ENCODE data around the gene MRPS22.
"Not testable (repeated sequence)": the region's sequence is repeated elsewhere in the genome, so short reads cannot be mapped to it uniquely, and the experiment has no call there.

MRPS22 gene

GRCh38 chr3:139312416-139312815 is 31.4 kb upstream of the MRPS22 start:
- no peak for DNase-seq (ENCODE audit: low read depth)

GRCh38 chr3:139312959-139313358 is 30.9 kb upstream of the MRPS22 start:
- peak; percentile 34 for DNase-seq (ENCODE audit: low read depth)

GRCh38 chr3:139313921-139314320 is 29.9 kb upstream of the MRPS22 start:
- no peak for DNase-seq (ENCODE audit: low read depth)

GRCh38 chr3:139317215-139317614 is 26.6 kb upstream of the MRPS22 start:
- DNase-seq (ENCODE audit: low read depth): no peak

GRCh38 chr3:139317660-139318430 is 26.0 kb upstream of the MRPS22 start:
- no peak for DNase-seq (ENCODE audit: low read depth)

GRCh38 chr3:139318431-139318816 is 25.4 kb upstream of the MRPS22 start:
- no peak for DNase-seq (ENCODE audit: low read depth)

GRCh38 chr3:139318826-139319225 is 25.0 kb upstream of the MRPS22 start:
- DNase-seq (ENCODE audit: low read depth): no peak

- no peak for DNase-seq (ENCODE audit: low read depth)
These were observed 24.1 kb upstream of the MRPS22 start for GRCh38 chr3:139319428-139320402.

GRCh38 chr3:139320551-139321309 is 23.1 kb upstream of the MRPS22 start:
- DNase-seq (ENCODE audit: low read depth): no peak

GRCh38 chr3:139322346-139322745 is 21.5 kb upstream of the MRPS22 start:
- no peak for DNase-seq (ENCODE audit: low read depth)

- no peak for DNase-seq (ENCODE audit: low read depth)
These were observed 20.7 kb upstream of the MRPS22 start for GRCh38 chr3:139323146-139323545.

- no peak for DNase-seq (ENCODE audit: low read depth)
These were observed 19.4 kb upstream of the MRPS22 start for GRCh38 chr3:139324456-139324855.

- no peak for DNase-seq (ENCODE audit: low read depth)
These were observed 18.3 kb upstream of the MRPS22 start for GRCh38 chr3:139325551-139325950.

GRCh38 chr3:139326131-139326530 is 17.7 kb upstream of the MRPS22 start:
- DNase-seq (ENCODE audit: low read depth): no peak

GRCh38 chr3:139326707-139327106 is 17.1 kb upstream of the MRPS22 start:
- no peak for DNase-seq (ENCODE audit: low read depth)

GRCh38 chr3:139327231-139327630 is 16.6 kb upstream of the MRPS22 start:
- no peak for DNase-seq (ENCODE audit: low read depth)

- DNase-seq (ENCODE audit: low read depth): no peak
These were observed 16.0 kb upstream of the MRPS22 start for GRCh38 chr3:139327861-139328260.

- no peak for DNase-seq (ENCODE audit: low read depth)
These were observed 15.5 kb upstream of the MRPS22 start for GRCh38 chr3:139328356-139328755.

- DNase-seq (ENCODE audit: low read depth): peak; percentile 30
These were observed 14.4 kb upstream of the MRPS22 start for GRCh38 chr3:139329364-139329850.

GRCh38 chr3:139332092-139332491 is 11.7 kb upstream of the MRPS22 start:
- no peak for DNase-seq (ENCODE audit: low read depth)

GRCh38 chr3:139334675-139335074 is 9.1 kb upstream of the MRPS22 start:
- not testable (repeated sequence) for DNase-seq (ENCODE audit: low read depth)

- no peak for DNase-seq (ENCODE audit: low read depth)
These were observed 5.4 kb upstream of the MRPS22 start for GRCh38 chr3:139338405-139338804.
